ENCODE measurements around the gene PI16. TPM values are rescaled to one million over a fixed set of nuclear protein-coding genes. Genes with fewer than 3 reads are reported as not detected.

PI16 gene
- total RNA-seq, 6 experiments from 2014 or later: not detected

DNA sequence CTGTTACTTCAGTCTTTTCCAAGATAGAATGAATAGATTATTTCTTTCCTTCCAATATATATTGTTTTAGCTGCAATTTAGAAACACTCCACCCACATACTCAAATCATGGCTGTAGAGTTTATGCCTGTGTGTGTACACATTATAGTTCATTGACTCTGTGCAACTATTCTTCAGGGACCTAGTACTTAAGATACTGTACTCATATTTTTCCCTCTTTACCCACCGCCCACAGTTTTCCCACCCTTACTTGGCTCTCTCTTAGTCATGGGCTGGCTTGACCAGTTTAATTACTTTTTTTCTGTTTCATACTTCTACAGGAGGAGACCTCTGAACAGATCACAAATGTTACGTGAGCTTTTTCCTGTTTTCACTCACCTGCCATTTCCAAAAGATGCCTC lies 38.4 kb upstream of the PI16 start:
- Mint-ChIP-seq H3K4me1 (ENCODE audit: low read depth) (peaks cover 77% of the 10 kb centered on the region), H3K4me3 (no peak overlapping the region), H3K27ac (no peak overlapping the region), H3K9me3 (no peaks in the 10 kb centered on the region), H3K36me3 (ENCODE audit: low read depth) (peaks cover 31% of the 10 kb centered on the region), H3K27me3 (ENCODE audit: insufficient read depth) (no peaks in the 10 kb centered on the region; the same call in 1 of the 2 replicates)
- no peak for DNase-seq
- no peak for TF ChIP-seq CTCF (IDR thresholded peaks at IDR 0.05)

DNA sequence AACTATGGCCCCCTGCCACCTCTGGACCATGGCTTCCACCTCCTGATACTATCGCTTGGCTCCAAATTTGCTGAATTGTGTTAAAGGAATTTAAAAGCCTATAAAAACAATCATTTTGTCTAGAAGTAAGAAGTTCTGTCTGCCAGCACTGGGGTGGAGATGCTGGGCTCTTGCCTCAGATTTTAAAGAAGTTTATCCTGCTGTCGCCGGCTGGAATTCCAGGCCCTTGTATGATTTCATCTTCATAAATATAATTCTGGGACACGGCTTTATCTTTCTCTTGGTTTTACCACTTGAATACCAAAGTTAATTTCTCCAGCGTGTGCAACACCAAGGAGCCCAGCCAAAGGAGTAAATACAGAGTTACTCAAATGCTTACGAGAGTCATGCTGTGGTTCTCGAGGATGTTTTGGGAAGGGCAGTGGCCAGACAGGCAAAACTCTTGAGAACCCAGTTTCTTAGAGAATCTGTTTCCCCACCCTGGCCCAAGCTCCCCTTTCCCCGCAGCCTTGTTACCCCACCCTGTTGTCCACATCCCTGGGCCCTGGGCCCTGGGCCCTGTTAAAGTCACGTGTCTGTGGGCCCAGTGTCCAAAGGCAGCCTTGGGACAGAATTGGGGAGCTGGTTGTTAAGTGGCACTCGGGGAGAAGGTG lies 36.9 kb upstream of the PI16 start:
- Mint-ChIP-seq H3K27ac (peak overlapping the region; percentile 83), H3K4me1 (ENCODE audit: low read depth) (peaks cover 64% of the 10 kb centered on the region), H3K27me3 (ENCODE audit: insufficient read depth) (no peaks in the 10 kb centered on the region; the same call in 1 of the 2 replicates), H3K4me3 (peak overlapping the region; percentile 22; the same call in 1 of the 2 replicates), H3K36me3 (ENCODE audit: low read depth) (peaks cover 38% of the 10 kb centered on the region), H3K9me3 (no peaks in the 10 kb centered on the region)
- TF ChIP-seq CTCF (IDR thresholded peaks at IDR 0.05): no peak
- DNase-seq: peak; percentile 86

DNA sequence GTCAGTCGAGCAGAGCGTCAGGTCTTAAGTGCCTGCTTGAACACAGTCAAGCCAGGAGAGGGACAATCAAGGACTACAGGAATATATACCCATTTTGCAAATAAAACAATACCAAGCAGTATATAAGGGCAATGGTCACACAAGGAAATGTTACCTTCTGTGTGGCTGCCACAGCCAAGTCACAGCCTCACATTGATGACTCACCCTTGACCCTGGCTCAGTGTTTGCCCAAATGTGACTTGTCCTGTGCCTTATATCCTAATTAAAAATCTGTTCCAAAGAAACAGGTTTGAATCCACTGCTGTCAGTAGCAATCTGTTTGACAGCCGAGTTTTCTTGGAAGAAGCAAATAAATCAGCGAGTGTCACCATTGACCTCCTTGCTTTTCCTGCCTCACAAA lies 34.5 kb upstream of the PI16 start:
- Mint-ChIP-seq H3K27me3 (ENCODE audit: insufficient read depth) (no peaks in the 10 kb centered on the region), H3K9me3 (no peaks in the 10 kb centered on the region), H3K4me3 (no peak overlapping the region), H3K36me3 (ENCODE audit: low read depth) (peaks cover 48% of the 10 kb centered on the region), H3K4me1 (ENCODE audit: low read depth) (peaks cover 61% of the 10 kb centered on the region), H3K27ac (no peak overlapping the region)
- no peak for DNase-seq
- no peak for TF ChIP-seq CTCF (IDR thresholded peaks at IDR 0.05)

- Mint-ChIP-seq H3K27ac (no peak overlapping the region), H3K4me3 (no peak overlapping the region), H3K4me1 (ENCODE audit: low read depth) (peaks cover 66% of the 10 kb centered on the region), H3K36me3 (ENCODE audit: low read depth) (peaks cover 48% of the 10 kb centered on the region), H3K9me3 (no peaks in the 10 kb centered on the region), H3K27me3 (ENCODE audit: insufficient read depth) (no peaks in the 10 kb centered on the region)
- no peak for TF ChIP-seq CTCF (IDR thresholded peaks at IDR 0.05)
- DNase-seq: no peak
Observed at GRCh38 chr6:36920546-36920945, 34.0 kb upstream of the PI16 start.

DNA sequence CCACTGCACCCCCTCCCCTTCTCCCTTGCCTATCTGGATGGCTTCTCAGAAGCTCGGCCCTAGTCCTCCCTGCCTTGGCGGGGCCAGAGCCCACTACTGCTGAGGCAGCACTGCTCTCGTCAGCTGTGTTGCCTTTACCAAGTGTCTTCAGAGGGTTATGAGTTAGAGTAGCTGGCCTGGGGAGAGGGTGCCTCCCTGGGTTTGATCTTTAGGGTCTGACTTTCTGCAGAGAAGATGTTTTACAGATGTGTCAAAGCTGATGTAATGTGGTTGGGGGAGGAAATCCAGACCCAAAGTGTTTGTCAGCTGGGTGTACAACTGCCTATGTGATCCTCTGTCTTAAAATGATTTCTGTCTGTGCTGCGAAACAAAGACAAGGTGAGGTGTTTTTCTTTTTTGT lies 30.4 kb upstream of the PI16 start:
- no peaks in the 10 kb centered on the region for H3K9me3 Mint-ChIP-seq
- H3K4me3 Mint-ChIP-seq: no peak overlapping the region
- H3K4me1 Mint-ChIP-seq (ENCODE audit: low read depth): peaks cover 44% of the 10 kb centered on the region
- peak overlapping the region; percentile 17; the same call in 1 of the 2 replicates for H3K27ac Mint-ChIP-seq
- H3K27me3 Mint-ChIP-seq (ENCODE audit: insufficient read depth): peaks cover 1% of the 10 kb centered on the region; the same call in 1 of the 2 replicates
- TF ChIP-seq CTCF (IDR thresholded peaks at IDR 0.05): no peak
- no peak for DNase-seq
- peaks cover 41% of the 10 kb centered on the region for H3K36me3 Mint-ChIP-seq (ENCODE audit: low read depth)

Measured in HFFc6 (cell line).